ENCODE data around the gene MRPL42. TPM values are rescaled to one million over a fixed set of nuclear protein-coding genes. Genes with fewer than 3 reads are reported as not detected.
"Not testable (repeated sequence)": the region's sequence is repeated elsewhere in the genome, so short reads cannot be mapped to it uniquely, and the experiment has no call there.

MRPL42 gene
- total RNA-seq, 4 donors from 2014 or later: 21.6 to 44.2 (median 34.8) TPM

GRCh38 chr12:93429852-93430251 lies 37.5 kb upstream of the MRPL42 start:
- 76% methylated on average over 1 of the region's 1 CpG for WGBS
- intact Hi-C loops (cut with DNase I): no loop called here
- TF ChIP-seq EP300 (IDR thresholded peaks at IDR 0.05) (no peak), POLR2A (IDR thresholded peaks at IDR 0.05; ENCODE audit: low read depth) (no peak), POLR2AphosphoS5 (IDR thresholded peaks at IDR 0.05) (no peak), CTCF (IDR thresholded peaks at IDR 0.05) (no peak)
- H3K9me3 ChIP-seq: no peaks in the 10 kb centered on the region
- H3K27me3 ChIP-seq: no peaks in the 10 kb centered on the region
- no peak overlapping the region for H3K4me3 ChIP-seq
- no peaks in the 10 kb centered on the region for H3K36me3 ChIP-seq
- peaks cover 59 to 87% (median 79%) of the 10 kb centered on the region in 4 donors for H3K4me1 ChIP-seq
- no peak overlapping the region for H3K27ac ChIP-seq (replicated peaks in 1 of 4)
- DNase-seq (ENCODE audit: extremely low spot score): no peak

GRCh38 chr12:93430280-93430679 lies 37.0 kb upstream of the MRPL42 start:
- Histone ChIP-seq H3K36me3 (no peaks in the 10 kb centered on the region), H3K9me3 (no peaks in the 10 kb centered on the region), H3K4me3 (no peak overlapping the region), H3K4me1 (peaks cover 57 to 87% (median 78%) of the 10 kb centered on the region in 4 donors), H3K27ac (replicated peaks in 1 of 4) (no peak overlapping the region), H3K27me3 (no peaks in the 10 kb centered on the region)
- TF ChIP-seq POLR2A (IDR thresholded peaks at IDR 0.05; ENCODE audit: low read depth) (no peak), CTCF (IDR thresholded peaks at IDR 0.05) (no peak), EP300 (IDR thresholded peaks at IDR 0.05) (no peak), POLR2AphosphoS5 (IDR thresholded peaks at IDR 0.05) (no peak)
- no peak for DNase-seq (ENCODE audit: extremely low spot score)
- intact Hi-C loops (cut with DNase I): no loop called here
- WGBS: 87% methylated on average over 4 of the region's 4 CpGs

- H3K9me3 ChIP-seq; H3K36me3 ChIP-seq; H3K4me3 ChIP-seq; intact Hi-C loops (cut with DNase I); H3K27me3 ChIP-seq; DNase-seq (ENCODE audit: extremely low spot score): not testable (repeated sequence)
- peaks cover 49 to 83% (median 75%) of the 10 kb centered on the region in 4 donors for H3K4me1 ChIP-seq
- peak overlapping the region in 2 of 4 donors; percentile 20 to 34 for H3K27ac ChIP-seq (replicated peaks in 1 of 4)
- WGBS: 90% methylated on average over 6 of the region's 6 CpGs
These were observed 35.3 kb upstream of the MRPL42 start for GRCh38 chr12:93432031-93432430.

- intact Hi-C loops (cut with DNase I): no loop called here
- TF ChIP-seq CTCF (IDR thresholded peaks at IDR 0.05) (no peak), POLR2A (IDR thresholded peaks at IDR 0.05; ENCODE audit: low read depth) (no peak), EP300 (IDR thresholded peaks at IDR 0.05) (no peak), POLR2AphosphoS5 (IDR thresholded peaks at IDR 0.05) (no peak)
- DNase-seq (ENCODE audit: extremely low spot score): no peak
- no peaks in the 10 kb centered on the region for H3K9me3 ChIP-seq
- peaks cover 50 to 84% (median 76%) of the 10 kb centered on the region in 4 donors for H3K4me1 ChIP-seq
- peak overlapping the region; percentile 11 to 27 (median 22) for H3K4me3 ChIP-seq
- H3K27ac ChIP-seq (replicated peaks in 1 of 4): peak overlapping the region; percentile 55 to 70 (median 66)
- H3K27me3 ChIP-seq: no peaks in the 10 kb centered on the region
- 38% methylated on average over 5 of the region's 5 CpGs for WGBS
- no peaks in the 10 kb centered on the region for H3K36me3 ChIP-seq
These were observed 33.0 kb upstream of the MRPL42 start for GRCh38 chr12:93434256-93434865.

GRCh38 chr12:93438266-93439050 lies 28.9 kb upstream of the MRPL42 start:
- intact Hi-C loops (cut with DNase I): no loop called here
- TF ChIP-seq EP300 (IDR thresholded peaks at IDR 0.05) (no peak), CTCF (IDR thresholded peaks at IDR 0.05) (no peak), POLR2AphosphoS5 (IDR thresholded peaks at IDR 0.05) (no peak), POLR2A (IDR thresholded peaks at IDR 0.05; ENCODE audit: low read depth) (no peak)
- WGBS: 68% methylated on average over 3 of the region's 3 CpGs

More at GRCh38 chr12:93438266-93439050, 28.9 kb upstream of the MRPL42 start:
- Histone ChIP-seq H3K4me3 (no peak overlapping the region), H3K36me3 (no peaks in the 10 kb centered on the region), H3K27ac (replicated peaks in 1 of 4) (no peak overlapping the region), H3K4me1 (peaks cover 60 to 79% (median 77%) of the 10 kb centered on the region in 4 donors), H3K27me3 (no peaks in the 10 kb centered on the region), H3K9me3 (no peaks in the 10 kb centered on the region)
- no peak for DNase-seq (ENCODE audit: extremely low spot score)

Data from esophagus muscularis mucosa (tissue), 4 donors.